ENCODE results near the gene MYO3B.

GRCh38 chr2:170144761-170145160 is 33.2 kb upstream of the MYO3B start:
- TF ChIP-seq ZNF274 (IDR thresholded peaks at IDR 0.05; ENCODE audit: borderline replicate concordance, extremely low read depth, low read length) (no peak), CTCF (IDR thresholded peaks at IDR 0.05; ENCODE audit: control extremely low read depth in 1 of 3, insufficient read depth in 1 of 3, low read depth in 1 of 3, low read length in 3 of 3) (no peak), GTF2F1 (IDR thresholded peaks at IDR 0.05; ENCODE audit: borderline replicate concordance, low read depth, low read length) (no peak), KDM1A (IDR thresholded peaks at IDR 0.05; ENCODE audit: borderline replicate concordance, low read length) (no peak), SP1 (IDR thresholded peaks at IDR 0.05; ENCODE audit: low read depth, low read length) (no peak), JUN (IDR thresholded peaks at IDR 0.05; ENCODE audit: low read depth, low read length) (no peak), CREB1 (IDR thresholded peaks at IDR 0.05) (no peak), CEBPB (IDR thresholded peaks at IDR 0.05; ENCODE audit: low read depth, low read length) (no peak), EP300 (IDR thresholded peaks at IDR 0.05; ENCODE audit: borderline replicate concordance in 1 of 2, low read depth in 2 of 2, low read length in 2 of 2) (no peak), CHD2 (IDR thresholded peaks at IDR 0.05; ENCODE audit: low read length) (no peak), GABPA (IDR thresholded peaks at IDR 0.05; ENCODE audit: borderline replicate concordance, insufficient read depth, low read length) (no peak)
